Activated CD8-positive, alpha-beta T cell treated with anti-CD3 and anti-CD28 coated beads, Interleukin-2, amount 10 ng/mL, durations not matched to agents 7 days and 5 days (primary cell): ENCODE data around the gene RAMACL. TPM values are rescaled to one million over a fixed set of nuclear protein-coding genes. Genes with fewer than 3 reads are reported as not detected.

Source experiments
- ATAC-seq: fragments of 150-1000 bp; cut with Tn5 transposase; one replicate; pipeline ENCODE4 v1.10.0; 2021; ENCODE audit warnings: moderate library complexity
- CTCF ChIA-PET: fragments of 350-600 bp; sonication (Branson Sonifier 250); formaldehyde crosslinking; loops from one replicate; lab custom pipeline; 2021; ENCODE audit warnings: antibody characterized with exemption; lab: Charles Lee
- POLR2A ChIA-PET: fragments of 350-600 bp; sonication (Branson Sonifier 250); formaldehyde crosslinking; loops from one replicate; lab custom pipeline; 2021; ENCODE audit warnings: antibody characterized with exemption; lab: Charles Lee
- DNase-seq: peaks from one replicate; pipeline ENCODE4 v3.0.0-alpha.2; 2020
- H3K27ac Mint-ChIP-seq: one replicate; pipeline ENCODE4 v1.8.0; 2021; ENCODE audit warnings: mild to moderate bottlenecking, mixed read lengths
- H3K27me3 Mint-ChIP-seq: one replicate; pipeline ENCODE4 v1.8.0; 2021; ENCODE audit warnings: low read depth, mixed read lengths
- H3K36me3 Mint-ChIP-seq: one replicate; pipeline ENCODE4 v1.8.0; 2021; ENCODE audit warnings: low read depth, mixed read lengths
- H3K4me1 Mint-ChIP-seq: one replicate; pipeline ENCODE4 v1.8.0; 2021; ENCODE audit warnings: low read depth, mixed read lengths
- H3K4me3 Mint-ChIP-seq: one replicate; pipeline ENCODE4 v1.8.0; 2021; ENCODE audit warnings: mild to moderate bottlenecking, mixed read lengths
- H3K9me3 Mint-ChIP-seq: one replicate; pipeline ENCODE4 v1.8.0; 2022; ENCODE audit warnings: mixed read lengths; ENCODE audit not compliant: insufficient read depth
- total RNA-seq, 2 experiments: library from RNA; stranded (reverse); gene quantifications; one replicate each; pipeline ENCODE4 v1.2.3, GENCODE V29; 2021

The RAMACL gene
- total RNA-seq, 2 experiments from 2014 or later: 0.16 to 0.29 TPM

GRCh38 chr6:166626177-166627032 is 39.9 kb upstream of the RAMACL start:
- Mint-ChIP-seq H3K27ac (no peak overlapping the region), H3K4me3 (peak overlapping the region; percentile 73), H3K36me3 (no peaks in the 10 kb centered on the region), H3K27me3 (peaks cover 55% of the 10 kb centered on the region), H3K4me1 (peaks cover 18% of the 10 kb centered on the region), H3K9me3 (no peaks in the 10 kb centered on the region)
- ATAC-seq (peak; percentile 0), DNase-seq (peak; percentile 36)
- ChIA-PET POLR2A (interaction anchor here (0.7 kb wide), 1 partner anchor 34 kb away, joined by 3 read pairs; no protein-coding TSS in a partner anchor), CTCF (interaction anchor here (0.9 kb wide), 1 partner anchor 43 kb away, joined by 3 read pairs; no protein-coding TSS in a partner anchor)

GRCh38 chr6:166625356-166625755 is 38.9 kb upstream of the RAMACL start:
- H3K4me1 Mint-ChIP-seq: peaks cover 18% of the 10 kb centered on the region
- no peaks in the 10 kb centered on the region for H3K9me3 Mint-ChIP-seq
- no peak for ATAC-seq
- peaks cover 52% of the 10 kb centered on the region for H3K27me3 Mint-ChIP-seq
- H3K4me3 Mint-ChIP-seq: no peak overlapping the region
- H3K36me3 Mint-ChIP-seq: no peaks in the 10 kb centered on the region
- ChIA-PET CTCF (no interaction called here), POLR2A (no interaction called here)
- no peak for DNase-seq
- H3K27ac Mint-ChIP-seq: no peak overlapping the region

DNA sequence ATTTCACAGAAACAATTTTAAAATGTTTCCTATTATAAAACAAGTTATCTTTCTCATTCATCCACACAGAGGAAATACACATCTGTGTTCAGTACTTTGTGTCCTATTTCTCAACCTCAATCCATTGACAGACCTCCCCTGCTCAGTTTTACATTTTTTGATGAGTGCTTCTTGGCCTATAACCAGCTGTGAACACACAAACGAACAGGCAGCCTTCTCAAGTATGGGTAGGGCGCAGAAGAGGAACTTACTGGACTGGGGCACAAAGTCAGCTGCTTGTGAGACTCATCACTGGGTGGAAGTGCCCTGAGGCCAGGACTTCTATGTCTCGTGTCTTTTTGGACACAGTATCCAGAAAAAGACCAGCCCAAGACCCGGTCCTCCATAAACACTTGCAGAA is 37.8 kb upstream of the RAMACL start:
- ATAC-seq (no peak), DNase-seq (no peak)
- POLR2A ChIA-PET: no interaction called here
- CTCF ChIA-PET: interaction anchor here (0.6 kb wide), 1 partner anchor 716 kb away, joined by 3 read pairs; no protein-coding TSS in a partner anchor
- Mint-ChIP-seq H3K27ac (no peak overlapping the region), H3K27me3 (peaks cover 44% of the 10 kb centered on the region), H3K4me1 (peaks cover 18% of the 10 kb centered on the region), H3K9me3 (no peaks in the 10 kb centered on the region), H3K4me3 (no peak overlapping the region), H3K36me3 (no peaks in the 10 kb centered on the region)

GRCh38 chr6:166623318-166623717 is 36.8 kb upstream of the RAMACL start:
- H3K36me3 Mint-ChIP-seq: no peaks in the 10 kb centered on the region
- DNase-seq (no peak), ATAC-seq (no peak)
- H3K9me3 Mint-ChIP-seq: no peaks in the 10 kb centered on the region
- ChIA-PET POLR2A (no interaction called here), CTCF (no interaction called here)
- H3K4me3 Mint-ChIP-seq: no peak overlapping the region
- no peak overlapping the region for H3K27ac Mint-ChIP-seq
- H3K4me1 Mint-ChIP-seq: peaks cover 15% of the 10 kb centered on the region
- H3K27me3 Mint-ChIP-seq: peaks cover 37% of the 10 kb centered on the region

DNA sequence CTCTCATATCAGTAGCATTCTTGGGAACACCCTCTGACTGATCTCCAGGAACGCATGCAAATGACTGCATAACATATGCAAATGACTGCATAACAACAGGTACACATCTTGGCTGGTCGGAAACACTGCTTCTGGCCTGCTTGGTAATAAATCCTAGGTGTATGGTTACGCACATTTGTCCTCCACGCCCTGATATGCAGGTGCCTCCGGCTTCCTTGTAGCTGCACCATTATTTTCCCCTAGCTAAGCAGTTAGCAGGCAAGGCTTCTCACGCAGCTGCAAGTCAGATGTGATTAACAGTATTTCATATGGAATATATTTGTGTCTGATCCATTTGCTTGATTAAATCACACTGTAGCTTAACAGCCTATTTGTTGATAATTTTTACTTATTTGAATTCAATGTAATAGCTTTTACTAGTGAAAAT is 34.6 kb upstream of the RAMACL start:
- Mint-ChIP-seq H3K4me1 (peaks cover 6% of the 10 kb centered on the region), H3K27ac (no peak overlapping the region), H3K27me3 (peaks cover 32% of the 10 kb centered on the region), H3K9me3 (no peaks in the 10 kb centered on the region), H3K4me3 (no peak overlapping the region), H3K36me3 (no peaks in the 10 kb centered on the region)
- ChIA-PET CTCF (interaction anchor here (1.3 kb wide), 1 partner anchor 308 kb away, joined by 3 read pairs; no protein-coding TSS in a partner anchor), POLR2A (no interaction called here)
- DNase-seq (no peak), ATAC-seq (no peak)

DNA sequence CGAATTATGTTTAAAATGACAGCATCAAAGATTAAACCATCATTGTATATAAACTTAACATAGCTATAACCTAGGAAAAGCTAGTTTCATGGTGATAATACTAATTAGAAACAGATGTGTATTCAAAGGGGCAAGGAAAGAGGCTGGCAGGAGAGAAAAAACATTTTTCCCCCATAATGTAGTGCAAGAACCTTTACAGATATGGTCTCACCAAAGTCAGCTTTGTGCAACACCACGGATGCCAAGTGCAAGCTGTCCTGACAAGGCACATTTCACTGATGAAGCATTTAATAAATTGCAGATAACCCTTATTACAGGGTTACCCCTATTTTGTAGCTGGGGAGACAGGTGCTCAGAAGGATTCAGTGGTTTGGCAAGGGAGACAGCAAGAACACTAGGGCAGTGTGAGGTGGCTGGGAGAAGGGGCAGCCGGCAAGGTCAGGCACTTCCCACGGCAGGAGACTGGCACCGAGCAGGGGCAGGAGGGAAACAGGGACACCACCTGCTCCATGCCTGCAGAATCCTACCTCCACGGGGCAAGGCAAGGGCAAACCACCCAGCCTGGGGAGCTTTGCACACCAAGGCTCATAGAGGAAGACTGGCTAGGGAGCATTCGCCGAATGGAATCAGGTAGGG is 34.1 kb upstream of the RAMACL start:
- Mint-ChIP-seq H3K27ac (no peak overlapping the region), H3K36me3 (no peaks in the 10 kb centered on the region), H3K4me3 (no peak overlapping the region), H3K27me3 (peaks cover 27% of the 10 kb centered on the region), H3K9me3 (no peaks in the 10 kb centered on the region), H3K4me1 (peaks cover 1% of the 10 kb centered on the region)
- DNase-seq (no peak), ATAC-seq (no peak)
- CTCF ChIA-PET: interaction anchor here (1.3 kb wide), 1 partner anchor 307 kb away, joined by 3 read pairs; no protein-coding TSS in a partner anchor
- POLR2A ChIA-PET: no interaction called here

GRCh38 chr6:166619912-166620311 is 33.4 kb upstream of the RAMACL start:
- no peak for DNase-seq
- no peaks in the 10 kb centered on the region for H3K4me1 Mint-ChIP-seq
- POLR2A ChIA-PET: no interaction called here
- no peak overlapping the region for H3K4me3 Mint-ChIP-seq
- H3K36me3 Mint-ChIP-seq: no peaks in the 10 kb centered on the region
- H3K27ac Mint-ChIP-seq: no peak overlapping the region
- H3K9me3 Mint-ChIP-seq: no peaks in the 10 kb centered on the region
- ATAC-seq: no peak
- CTCF ChIA-PET: interaction anchor here (1.3 kb wide), 1 partner anchor 307 kb away, joined by 3 read pairs; no protein-coding TSS in a partner anchor
- peaks cover 20% of the 10 kb centered on the region for H3K27me3 Mint-ChIP-seq

DNA sequence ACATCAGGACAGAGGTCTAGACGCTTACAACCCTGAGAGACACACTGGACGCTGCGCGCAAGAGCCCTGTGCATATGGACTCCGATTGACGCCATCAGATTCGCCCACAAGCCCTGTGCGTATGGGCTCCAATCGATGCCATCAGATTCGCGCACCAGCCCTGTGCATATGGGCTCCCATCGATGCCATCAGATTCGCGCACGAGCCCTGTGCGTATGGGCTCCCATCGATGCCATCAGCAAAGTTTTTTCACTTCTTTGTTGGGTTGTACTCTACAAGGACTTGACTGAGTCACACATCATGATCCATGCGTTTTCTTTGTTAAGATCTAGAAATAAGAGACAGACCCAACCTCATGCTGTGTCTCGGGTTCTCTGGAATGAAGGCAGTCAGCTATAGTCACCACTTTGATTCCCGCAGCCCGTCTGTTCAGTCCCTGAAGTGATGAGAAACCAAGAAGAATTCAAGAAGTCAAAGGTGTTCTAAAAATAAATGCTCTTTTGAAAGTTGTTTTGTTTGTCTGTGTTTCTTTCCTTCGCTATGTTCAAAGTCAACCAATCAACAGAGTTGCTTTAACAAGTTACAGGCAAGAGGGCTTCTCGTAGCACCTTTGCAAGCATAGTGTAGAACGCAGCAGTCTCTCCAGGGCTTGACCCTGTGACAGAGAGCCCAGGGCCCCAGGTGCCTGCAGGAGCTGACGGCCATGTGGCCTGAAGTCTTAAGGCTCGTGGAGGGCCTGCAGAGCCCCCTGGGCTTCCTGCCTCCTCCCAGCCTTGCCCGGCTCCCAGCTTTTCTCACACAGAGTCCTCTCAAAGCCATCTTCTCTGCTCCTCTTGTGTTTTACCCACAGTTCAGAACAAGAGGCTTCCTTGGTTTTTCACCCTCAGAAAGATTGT is 32.6 kb upstream of the RAMACL start:
- ATAC-seq: no peak
- Mint-ChIP-seq H3K27me3 (peaks cover 16% of the 10 kb centered on the region), H3K4me1 (no peaks in the 10 kb centered on the region), H3K9me3 (no peaks in the 10 kb centered on the region), H3K4me3 (no peak overlapping the region), H3K27ac (no peak overlapping the region), H3K36me3 (no peaks in the 10 kb centered on the region)
- DNase-seq: no peak
- ChIA-PET CTCF (interaction anchor here (1.4 kb wide), 1 partner anchor 8 kb away, joined by 3 read pairs; no protein-coding TSS in a partner anchor), POLR2A (no interaction called here)

- ChIA-PET POLR2A (no interaction called here), CTCF (interaction anchor here (1.4 kb wide), 1 partner anchor 9 kb away, joined by 3 read pairs; no protein-coding TSS in a partner anchor)
- Mint-ChIP-seq H3K9me3 (no peaks in the 10 kb centered on the region), H3K4me1 (no peaks in the 10 kb centered on the region), H3K4me3 (no peak overlapping the region), H3K27ac (no peak overlapping the region), H3K27me3 (peaks cover 13% of the 10 kb centered on the region), H3K36me3 (no peaks in the 10 kb centered on the region)
- DNase-seq (no peak), ATAC-seq (no peak)
Observed at GRCh38 chr6:166618251-166618650, 31.8 kb upstream of the RAMACL start.

DNA sequence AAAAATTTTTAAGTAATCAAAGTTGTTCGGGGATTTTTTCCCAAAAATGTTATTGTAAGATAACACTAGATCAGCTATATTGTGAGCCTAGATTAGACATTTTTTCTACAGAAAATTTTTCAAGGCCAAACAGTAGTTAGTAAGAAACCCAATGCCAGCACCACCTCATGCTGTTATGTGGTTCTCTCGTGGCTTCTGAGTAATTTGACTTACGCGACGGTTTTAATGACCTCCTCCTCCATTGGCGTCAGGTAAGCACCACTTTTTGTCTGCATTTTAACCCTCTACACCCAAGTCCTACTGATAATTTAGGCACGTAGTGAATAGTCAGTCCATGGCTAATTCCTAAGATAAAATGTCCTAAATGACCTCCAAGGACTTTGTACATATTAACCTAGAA is 30.9 kb upstream of the RAMACL start:
- ChIA-PET CTCF (no interaction called here), POLR2A (no interaction called here)
- Mint-ChIP-seq H3K27ac (no peak overlapping the region), H3K36me3 (no peaks in the 10 kb centered on the region), H3K4me1 (no peaks in the 10 kb centered on the region), H3K4me3 (no peak overlapping the region), H3K9me3 (no peaks in the 10 kb centered on the region), H3K27me3 (peaks cover 4% of the 10 kb centered on the region)
- DNase-seq (no peak), ATAC-seq (no peak)
